ENCODE data around the gene FAM174C. TPM values are rescaled to one million over a fixed set of nuclear protein-coding genes. Genes with fewer than 3 reads are reported as not detected.

The FAM174C gene
- polyA plus RNA-seq, 1 donor (not counting 4 experiments of a cell fraction or from before 2014, with no cell fraction given): 18.5 TPM

- Histone ChIP-seq H2AFZ (ENCODE audit: control insufficient read depth, low read length) (no peak overlapping the region), H3K79me2 (ENCODE audit: control insufficient read depth, insufficient read depth, low read length) (no peaks in the 10 kb centered on the region), H4K20me1 (ENCODE audit: control insufficient read depth, extremely low read depth, insufficient read depth, low read length) (no peaks in the 10 kb centered on the region), H3K4me1 (ENCODE audit: control insufficient read depth, extremely low read depth, insufficient read depth, low read length) (no peaks in the 10 kb centered on the region), H3K4me3 (ENCODE audit: control insufficient read depth in 2 of 3, extremely low read depth in 1 of 3, insufficient read depth in 2 of 3, low read depth in 1 of 3, low read length in 3 of 3) (no peak overlapping the region), H3K4me2 (ENCODE audit: control insufficient read depth, extremely low read depth, insufficient read depth, low read depth, low read length) (no peak overlapping the region), H3K9me1 (ENCODE audit: control insufficient read depth, extremely low read depth, insufficient read depth, low read length) (no peaks in the 10 kb centered on the region), H3K27ac (ENCODE audit: control insufficient read depth, insufficient read depth, low read length) (no peak overlapping the region), H3K9me3 (ENCODE audit: control insufficient read depth, low read depth, low read length) (no peaks in the 10 kb centered on the region), H3K27me3 (ENCODE audit: control insufficient read depth, extremely low read depth, insufficient read depth, low read length) (peaks cover 91% of the 10 kb centered on the region), H3K9ac (ENCODE audit: control insufficient read depth, extremely low read depth, insufficient read depth, low read length) (no peak overlapping the region), H3K36me3 (ENCODE audit: control insufficient read depth in 2 of 2, extremely low read depth in 1 of 2, insufficient read depth in 2 of 2, low read length in 2 of 2) (no peaks in the 10 kb centered on the region)
- dilution Hi-C loops (cut with MboI; ENCODE audit: extremely low pct_ligation_motif_present, low sequenced_read_pairs): no loop called here
- DNase-seq (ENCODE audit: low read depth, low spot score): no peak
- TF ChIP-seq EZH2 (IDR thresholded peaks at IDR 0.05; ENCODE audit: low read length): no peak
- TF ChIP-seq CTCF (optimal IDR thresholded peaks at IDR 0.05 in 1 of 3, IDR thresholded peaks at IDR 0.05 in 1 of 3, conservative IDR thresholded peaks at IDR 0.05 in 1 of 3; ENCODE audit: extremely low read depth in 1 of 3, insufficient read depth in 2 of 3, low read length in 3 of 3): no peak
- FAIRE-seq: no peak
Observed at GRCh38 chr19:1290196-1290702, 14.9 kb downstream of the FAM174C start.

GRCh38 chr19:1290703-1291651 lies 15.6 kb downstream of the FAM174C start:
- TF ChIP-seq CTCF (optimal IDR thresholded peaks at IDR 0.05 in 1 of 3, IDR thresholded peaks at IDR 0.05 in 1 of 3, conservative IDR thresholded peaks at IDR 0.05 in 1 of 3; ENCODE audit: extremely low read depth in 1 of 3, insufficient read depth in 2 of 3, low read length in 3 of 3) (no peak), EZH2 (IDR thresholded peaks at IDR 0.05; ENCODE audit: low read length) (no peak)
- Histone ChIP-seq H2AFZ (ENCODE audit: control insufficient read depth, low read length) (no peak overlapping the region), H3K79me2 (ENCODE audit: control insufficient read depth, insufficient read depth, low read length) (no peaks in the 10 kb centered on the region), H3K4me2 (ENCODE audit: control insufficient read depth, extremely low read depth, insufficient read depth, low read depth, low read length) (no peak overlapping the region), H3K36me3 (ENCODE audit: control insufficient read depth in 2 of 2, extremely low read depth in 1 of 2, insufficient read depth in 2 of 2, low read length in 2 of 2) (no peaks in the 10 kb centered on the region), H3K4me1 (ENCODE audit: control insufficient read depth, extremely low read depth, insufficient read depth, low read length) (no peaks in the 10 kb centered on the region), H3K27me3 (ENCODE audit: control insufficient read depth, extremely low read depth, insufficient read depth, low read length) (peaks cover 93% of the 10 kb centered on the region), H3K27ac (ENCODE audit: control insufficient read depth, insufficient read depth, low read length) (no peak overlapping the region), H3K4me3 (ENCODE audit: control insufficient read depth in 2 of 3, extremely low read depth in 1 of 3, insufficient read depth in 2 of 3, low read depth in 1 of 3, low read length in 3 of 3) (no peak overlapping the region), H3K9me1 (ENCODE audit: control insufficient read depth, extremely low read depth, insufficient read depth, low read length) (no peaks in the 10 kb centered on the region), H4K20me1 (ENCODE audit: control insufficient read depth, extremely low read depth, insufficient read depth, low read length) (no peaks in the 10 kb centered on the region), H3K9ac (ENCODE audit: control insufficient read depth, extremely low read depth, insufficient read depth, low read length) (no peak overlapping the region), H3K9me3 (ENCODE audit: control insufficient read depth, low read depth, low read length) (no peaks in the 10 kb centered on the region)
- no peak for FAIRE-seq
- dilution Hi-C loops (cut with MboI; ENCODE audit: extremely low pct_ligation_motif_present, low sequenced_read_pairs): no loop called here
- DNase-seq (ENCODE audit: low read depth, low spot score): no peak

Data from keratinocyte (primary cell).